Measurements from ENCODE around the gene BNIP3. TPM values are rescaled to one million over a fixed set of nuclear protein-coding genes. Genes with fewer than 3 reads are reported as not detected.
A peak's percentile ranks its signal among the peaks of the same experiment; 100 is the strongest.

Gene BNIP3
- total RNA-seq, 1 donor from 2014 or later: 99.0 TPM

DNA sequence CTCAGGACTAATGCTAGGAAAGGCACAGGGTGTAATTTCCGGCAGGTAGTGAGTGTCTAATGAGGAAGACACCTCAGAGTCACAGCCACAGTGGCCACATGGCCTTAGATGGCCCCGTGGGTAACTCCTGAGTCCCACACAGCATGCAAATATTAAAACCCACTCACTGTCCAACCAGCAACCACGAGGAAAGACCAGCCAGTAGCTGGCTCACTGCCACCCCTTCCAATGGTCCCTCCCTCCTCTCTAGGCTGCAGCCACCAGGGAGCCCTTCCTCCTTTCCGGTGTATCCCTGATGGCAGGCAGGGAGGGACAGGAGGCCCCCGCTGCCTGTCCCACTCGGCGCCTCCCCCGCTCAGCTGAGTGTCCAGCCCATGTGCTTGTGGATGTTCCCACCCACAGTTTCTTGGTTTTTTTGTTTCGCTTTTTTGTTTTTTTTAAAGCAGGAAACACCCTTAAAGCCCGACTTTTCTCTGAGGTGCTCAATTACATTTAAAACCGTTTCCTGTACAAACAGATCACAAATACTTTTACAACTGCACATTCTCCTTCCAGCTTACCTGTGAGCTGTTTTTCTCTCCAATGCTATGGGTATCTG lies 9.2 kb downstream of the BNIP3 start:
- peak; percentile 41 for DNase-seq (ENCODE audit: low spot score)
- Mint-ChIP-seq H3K9me3 (no peaks in the 10 kb centered on the region), H3K27me3 (ENCODE audit: low read depth) (no peaks in the 10 kb centered on the region), H3K36me3 (ENCODE audit: low read depth) (peaks cover 83% of the 10 kb centered on the region), H3K27ac (peak overlapping the region; percentile 82), H3K4me3 (ENCODE audit: low read depth) (peak overlapping the region; percentile 68), H3K4me1 (ENCODE audit: low read depth) (peaks cover 59% of the 10 kb centered on the region)
- intact Hi-C loops (cut with micrococcal nuclease): loop anchor here (1.0 kb wide), 1 partner anchor 9 kb away; the partner anchor contains the start of gene BNIP3

DNA sequence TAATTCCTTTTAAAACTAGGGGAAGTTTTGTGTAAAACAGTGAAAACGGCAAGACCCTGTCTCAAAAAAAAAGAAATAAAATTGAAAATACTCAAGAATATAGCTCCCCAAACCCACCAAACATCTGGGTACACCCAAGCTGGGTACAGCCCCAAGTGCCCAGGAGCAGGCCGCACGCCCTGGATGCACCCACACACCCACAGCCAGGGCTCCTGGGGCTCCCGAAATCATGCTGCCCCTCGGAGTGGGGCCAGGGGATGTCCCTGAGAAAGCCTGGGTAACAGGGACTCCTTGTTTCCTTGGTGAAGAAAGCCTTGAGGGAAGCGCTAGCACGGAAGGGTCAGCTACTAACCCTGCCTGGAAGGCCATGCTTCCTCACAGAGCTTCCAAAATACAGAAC lies 10.1 kb downstream of the BNIP3 start:
- DNase-seq (ENCODE audit: low spot score): no peak
- Mint-ChIP-seq H3K27ac (peak overlapping the region; percentile 68), H3K36me3 (ENCODE audit: low read depth) (peaks cover 84% of the 10 kb centered on the region), H3K4me1 (ENCODE audit: low read depth) (peaks cover 49% of the 10 kb centered on the region), H3K9me3 (no peaks in the 10 kb centered on the region), H3K27me3 (ENCODE audit: low read depth) (no peaks in the 10 kb centered on the region), H3K4me3 (ENCODE audit: low read depth) (no peak overlapping the region)
- intact Hi-C loops (cut with micrococcal nuclease): no loop called here

DNA sequence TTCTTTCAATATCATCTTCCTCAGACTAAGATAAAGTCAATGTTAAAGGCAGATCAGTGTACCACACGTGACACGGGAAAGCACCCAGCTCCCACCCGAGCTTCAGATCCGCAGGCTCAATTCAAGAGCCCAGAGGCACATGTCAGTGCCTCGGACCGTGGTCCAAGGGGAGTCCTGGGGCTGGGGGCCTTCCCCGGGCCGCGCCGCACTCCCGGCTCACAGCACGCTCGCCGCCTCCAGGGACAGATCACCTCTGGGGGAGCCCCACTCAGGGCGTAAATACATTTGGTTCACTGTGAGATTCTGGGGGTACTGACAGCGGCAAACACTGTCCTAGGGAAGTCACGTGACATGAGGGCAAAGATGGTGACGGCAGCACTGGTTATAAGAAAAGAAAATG lies 10.8 kb downstream of the BNIP3 start:
- Mint-ChIP-seq H3K4me3 (ENCODE audit: low read depth) (no peak overlapping the region), H3K9me3 (no peaks in the 10 kb centered on the region), H3K36me3 (ENCODE audit: low read depth) (peaks cover 83% of the 10 kb centered on the region), H3K27me3 (ENCODE audit: low read depth) (no peaks in the 10 kb centered on the region), H3K4me1 (ENCODE audit: low read depth) (peaks cover 45% of the 10 kb centered on the region), H3K27ac (peak overlapping the region; percentile 68)
- intact Hi-C loops (cut with micrococcal nuclease): no loop called here
- no peak for DNase-seq (ENCODE audit: low spot score)

- H3K27ac Mint-ChIP-seq: no peak overlapping the region
- H3K4me3 Mint-ChIP-seq (ENCODE audit: low read depth): no peak overlapping the region
- no peak for DNase-seq (ENCODE audit: low spot score)
- H3K27me3 Mint-ChIP-seq (ENCODE audit: low read depth): no peaks in the 10 kb centered on the region
- no peaks in the 10 kb centered on the region for H3K9me3 Mint-ChIP-seq
- peaks cover 37% of the 10 kb centered on the region for H3K4me1 Mint-ChIP-seq (ENCODE audit: low read depth)
- intact Hi-C loops (cut with micrococcal nuclease): no loop called here
- H3K36me3 Mint-ChIP-seq (ENCODE audit: low read depth): peaks cover 83% of the 10 kb centered on the region
Observed at GRCh38 chr10:131968949-131969348, 12.8 kb downstream of the BNIP3 start.

DNA sequence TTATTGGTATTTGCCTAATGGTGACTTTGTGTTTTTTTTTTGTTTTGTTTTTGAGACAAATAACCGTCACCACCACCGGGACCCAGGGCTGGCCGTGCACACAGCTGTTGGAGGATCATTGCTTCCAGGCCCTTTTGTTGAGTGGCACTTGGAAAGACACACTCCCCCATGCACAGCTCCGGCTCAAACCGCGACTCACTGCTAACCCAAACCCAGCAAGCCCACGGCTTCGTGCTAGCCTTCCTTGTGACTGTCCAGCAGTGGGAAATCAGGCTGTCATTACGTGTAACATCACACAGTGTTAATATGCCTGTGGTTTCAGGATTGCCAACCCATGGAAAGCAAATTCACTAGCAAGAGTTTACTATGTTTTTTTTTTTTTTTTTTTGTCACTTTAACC lies 17.4 kb downstream of the BNIP3 start:
- Mint-ChIP-seq H3K4me3 (ENCODE audit: low read depth) (no peak overlapping the region), H3K4me1 (ENCODE audit: low read depth) (peaks cover 12% of the 10 kb centered on the region), H3K27me3 (ENCODE audit: low read depth) (no peaks in the 10 kb centered on the region), H3K36me3 (ENCODE audit: low read depth) (peaks cover 44% of the 10 kb centered on the region), H3K9me3 (no peaks in the 10 kb centered on the region), H3K27ac (no peak overlapping the region)
- no peak for DNase-seq (ENCODE audit: low spot score)
- intact Hi-C loops (cut with micrococcal nuclease): no loop called here

DNA sequence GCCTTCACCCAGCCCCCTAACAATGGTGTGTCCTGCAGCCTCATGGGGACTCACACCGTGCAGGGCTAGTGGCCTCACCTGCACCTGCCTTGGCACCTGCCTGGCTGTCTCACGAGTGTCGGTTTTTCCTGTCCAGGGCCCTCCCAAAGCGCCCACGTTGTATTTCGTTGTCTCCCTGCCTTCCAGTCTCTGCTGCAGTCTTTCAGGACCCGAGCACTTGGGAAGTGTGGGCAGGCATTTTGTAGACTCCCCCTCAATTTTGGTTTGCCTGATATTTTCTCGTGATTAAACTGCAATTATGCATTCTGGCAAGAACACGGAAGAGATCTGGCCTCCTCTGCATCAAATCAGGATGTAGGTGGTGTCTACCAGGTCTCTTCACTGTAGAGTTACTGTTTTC lies 17.9 kb downstream of the BNIP3 start:
- Mint-ChIP-seq H3K36me3 (ENCODE audit: low read depth) (peaks cover 42% of the 10 kb centered on the region), H3K27me3 (ENCODE audit: low read depth) (no peaks in the 10 kb centered on the region), H3K4me1 (ENCODE audit: low read depth) (peaks cover 12% of the 10 kb centered on the region), H3K27ac (no peak overlapping the region), H3K9me3 (no peaks in the 10 kb centered on the region), H3K4me3 (ENCODE audit: low read depth) (no peak overlapping the region)
- DNase-seq (ENCODE audit: low spot score): no peak
- intact Hi-C loops (cut with micrococcal nuclease): no loop called here

GRCh38 chr10:131963350-131963749 lies 18.4 kb downstream of the BNIP3 start:
- DNase-seq (ENCODE audit: low spot score): no peak
- Mint-ChIP-seq H3K4me1 (ENCODE audit: low read depth) (peaks cover 12% of the 10 kb centered on the region), H3K9me3 (no peaks in the 10 kb centered on the region), H3K4me3 (ENCODE audit: low read depth) (no peak overlapping the region), H3K27me3 (ENCODE audit: low read depth) (no peaks in the 10 kb centered on the region), H3K27ac (no peak overlapping the region), H3K36me3 (ENCODE audit: low read depth) (peaks cover 41% of the 10 kb centered on the region)
- intact Hi-C loops (cut with micrococcal nuclease): no loop called here

DNA sequence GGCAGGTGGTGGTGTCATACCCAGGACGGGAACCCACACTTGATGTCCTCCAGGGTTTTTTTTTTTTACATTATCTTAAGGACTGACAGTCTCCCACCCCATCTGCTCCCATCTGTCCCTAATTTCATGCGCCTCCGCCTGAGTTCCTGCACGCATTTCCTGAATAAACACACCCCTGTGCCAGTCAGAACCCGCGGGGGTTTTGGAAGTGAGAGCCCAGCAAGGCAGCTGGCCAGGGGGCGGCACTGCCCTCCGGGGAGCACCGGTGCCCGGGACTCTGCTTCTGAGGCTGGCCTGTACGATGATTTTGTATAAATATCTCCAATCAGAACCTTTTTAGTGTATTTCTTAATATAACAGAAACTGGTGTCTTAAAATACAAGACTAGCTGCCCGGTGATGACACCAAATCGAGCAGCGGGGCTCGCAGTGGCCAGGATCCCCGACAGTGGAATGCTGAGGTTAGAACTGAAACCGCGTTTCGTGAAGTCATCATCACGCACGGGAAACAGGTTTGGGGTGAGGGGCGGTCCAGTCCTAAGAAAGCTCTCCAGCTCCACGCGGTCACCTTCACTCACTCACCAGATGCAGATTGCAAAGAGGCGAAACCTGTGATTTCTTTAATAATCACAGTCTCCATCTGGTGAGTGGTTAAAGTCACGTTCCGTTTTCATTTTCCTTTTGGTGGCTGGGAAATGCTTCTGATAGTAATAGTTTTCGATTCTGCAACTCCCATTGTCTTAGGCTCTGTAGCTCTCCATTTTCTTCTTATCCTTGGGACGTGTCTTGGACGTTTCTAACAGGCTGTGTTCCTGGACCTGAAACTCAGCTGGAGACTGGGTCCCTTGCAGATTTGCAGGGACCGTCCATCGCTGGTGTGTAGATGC lies 19.7 kb downstream of the BNIP3 start:
- no peaks in the 10 kb centered on the region for H3K9me3 Mint-ChIP-seq
- no peak for DNase-seq (ENCODE audit: low spot score)
- intact Hi-C loops (cut with micrococcal nuclease): no loop called here
- no peak overlapping the region for H3K4me3 Mint-ChIP-seq (ENCODE audit: low read depth)
- peak overlapping the region; percentile 39 for H3K27ac Mint-ChIP-seq
- peaks cover 12% of the 10 kb centered on the region for H3K4me1 Mint-ChIP-seq (ENCODE audit: low read depth)
- no peaks in the 10 kb centered on the region for H3K27me3 Mint-ChIP-seq (ENCODE audit: low read depth)
- H3K36me3 Mint-ChIP-seq (ENCODE audit: low read depth): peaks cover 44% of the 10 kb centered on the region

DNA sequence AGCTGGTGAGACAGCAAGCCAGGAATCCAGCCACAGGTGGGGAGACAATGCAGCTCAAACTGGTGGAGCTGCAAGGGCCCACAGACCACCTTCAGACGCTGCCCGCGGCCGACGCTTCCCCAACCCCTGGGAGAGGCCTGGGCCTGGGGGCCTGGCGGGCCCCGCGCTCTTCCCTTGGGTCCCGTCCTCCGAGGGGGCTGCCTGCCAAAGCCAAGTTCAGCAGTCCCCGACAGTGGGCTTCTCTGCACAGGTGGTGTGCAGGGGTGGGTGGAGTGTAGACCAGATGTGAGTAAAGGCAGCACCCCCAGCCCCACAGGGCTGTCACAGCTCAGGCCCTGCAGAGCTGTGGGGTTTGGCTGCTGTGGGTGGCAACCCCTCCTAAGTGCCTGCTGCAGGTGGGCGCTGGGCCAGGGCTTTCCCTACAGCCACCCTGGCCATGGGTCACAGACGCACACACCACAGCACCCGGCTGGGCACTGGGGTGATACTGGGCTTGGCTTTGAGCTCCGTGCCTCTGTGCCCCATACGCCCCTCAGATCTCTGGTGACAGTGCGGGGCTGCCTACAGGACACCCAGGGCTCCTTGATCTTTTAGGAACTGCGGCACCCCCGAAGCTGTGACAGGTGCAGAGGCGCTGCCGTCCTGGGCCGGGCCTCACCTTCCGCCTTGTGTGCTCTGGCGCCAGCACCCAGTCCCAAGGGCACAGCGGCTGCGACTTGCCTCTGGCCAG lies 20.5 kb downstream of the BNIP3 start:
- H3K4me1 Mint-ChIP-seq (ENCODE audit: low read depth): peaks cover 11% of the 10 kb centered on the region
- intact Hi-C loops (cut with micrococcal nuclease): no loop called here
- H3K27me3 Mint-ChIP-seq (ENCODE audit: low read depth): no peaks in the 10 kb centered on the region
- DNase-seq (ENCODE audit: low spot score): no peak
- no peak overlapping the region for H3K4me3 Mint-ChIP-seq (ENCODE audit: low read depth)
- peaks cover 42% of the 10 kb centered on the region for H3K36me3 Mint-ChIP-seq (ENCODE audit: low read depth)
- H3K9me3 Mint-ChIP-seq: no peaks in the 10 kb centered on the region
- H3K27ac Mint-ChIP-seq: no peak overlapping the region

DNA sequence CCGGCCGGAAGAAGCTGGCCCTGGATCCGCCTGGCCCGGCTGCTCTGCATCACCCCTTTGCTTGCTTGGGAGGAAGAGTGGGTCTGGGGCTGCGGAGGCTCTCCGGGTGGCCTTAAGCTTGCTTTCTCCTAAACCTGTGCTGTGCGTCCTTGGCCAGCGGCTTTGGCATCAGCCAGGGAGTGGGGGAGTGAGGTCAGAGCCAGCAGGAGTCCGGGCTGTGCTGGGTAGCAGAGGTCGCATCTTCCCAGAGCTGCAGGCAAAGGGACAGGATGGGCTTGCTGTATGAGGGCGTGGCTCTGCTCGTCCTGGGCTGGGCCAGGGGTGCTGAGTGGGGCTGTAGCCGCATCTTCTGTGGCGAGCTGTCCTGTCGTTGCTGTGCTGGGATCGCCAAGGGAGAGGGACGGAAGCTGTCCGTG lies 21.1 kb downstream of the BNIP3 start:
- H3K4me1 Mint-ChIP-seq (ENCODE audit: low read depth): peaks cover 7% of the 10 kb centered on the region
- DNase-seq (ENCODE audit: low spot score): no peak
- no peaks in the 10 kb centered on the region for H3K27me3 Mint-ChIP-seq (ENCODE audit: low read depth)
- no peaks in the 10 kb centered on the region for H3K9me3 Mint-ChIP-seq
- peaks cover 41% of the 10 kb centered on the region for H3K36me3 Mint-ChIP-seq (ENCODE audit: low read depth)
- intact Hi-C loops (cut with micrococcal nuclease): no loop called here
- H3K4me3 Mint-ChIP-seq (ENCODE audit: low read depth): no peak overlapping the region
- no peak overlapping the region for H3K27ac Mint-ChIP-seq

GRCh38 chr10:131959841-131960240 lies 21.9 kb downstream of the BNIP3 start:
- H3K4me3 Mint-ChIP-seq (ENCODE audit: low read depth): no peak overlapping the region
- no peak for DNase-seq (ENCODE audit: low spot score)
- peaks cover 3% of the 10 kb centered on the region for H3K4me1 Mint-ChIP-seq (ENCODE audit: low read depth)
- H3K9me3 Mint-ChIP-seq: no peaks in the 10 kb centered on the region
- H3K27ac Mint-ChIP-seq: no peak overlapping the region
- H3K36me3 Mint-ChIP-seq (ENCODE audit: low read depth): peaks cover 43% of the 10 kb centered on the region
- intact Hi-C loops (cut with micrococcal nuclease): no loop called here
- H3K27me3 Mint-ChIP-seq (ENCODE audit: low read depth): no peaks in the 10 kb centered on the region

DNA sequence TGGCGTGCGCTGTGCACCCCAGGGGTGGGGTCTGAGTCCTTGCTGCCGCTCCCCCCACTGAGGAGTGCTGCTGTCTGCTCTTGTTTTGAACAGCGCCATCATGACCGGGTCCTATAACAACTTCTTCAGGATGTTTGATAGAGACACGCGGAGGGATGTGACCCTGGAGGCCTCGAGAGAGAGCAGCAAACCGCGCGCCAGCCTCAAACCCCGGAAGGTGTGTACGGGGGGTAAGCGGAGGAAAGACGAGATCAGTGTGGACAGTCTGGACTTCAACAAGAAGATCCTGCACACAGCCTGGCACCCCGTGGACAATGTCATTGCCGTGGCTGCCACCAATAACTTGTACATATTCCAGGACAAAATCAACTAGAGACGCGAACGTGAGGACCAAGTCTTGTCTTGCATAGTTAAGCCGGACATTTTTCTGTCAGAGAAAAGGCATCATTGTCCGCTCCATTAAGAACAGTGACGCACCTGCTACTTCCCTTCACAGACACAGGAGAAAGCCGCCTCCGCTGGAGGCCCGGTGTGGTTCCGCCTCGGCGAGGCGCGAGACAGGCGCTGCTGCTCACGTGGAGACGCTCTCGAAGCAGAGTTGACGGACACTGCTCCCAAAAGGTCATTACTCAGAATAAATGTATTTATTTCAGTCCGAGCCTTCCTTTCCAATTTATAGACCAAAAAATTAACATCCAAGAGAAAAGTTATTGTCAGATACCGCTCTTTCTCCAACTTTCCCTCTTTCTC lies 26.0 kb downstream of the BNIP3 start:
- Mint-ChIP-seq H3K27ac (no peak overlapping the region), H3K9me3 (no peaks in the 10 kb centered on the region), H3K36me3 (ENCODE audit: low read depth) (peaks cover 62% of the 10 kb centered on the region), H3K4me3 (ENCODE audit: low read depth) (no peak overlapping the region), H3K4me1 (ENCODE audit: low read depth) (no peaks in the 10 kb centered on the region), H3K27me3 (ENCODE audit: low read depth) (no peaks in the 10 kb centered on the region)
- intact Hi-C loops (cut with micrococcal nuclease): no loop called here
- no peak for DNase-seq (ENCODE audit: low spot score)
